ENCODE data around the gene PLEKHO1. TPM values are rescaled to one million over a fixed set of nuclear protein-coding genes. Genes with fewer than 3 reads are reported as not detected.
"Not testable (repeated sequence)": the region's sequence is repeated elsewhere in the genome, so short reads cannot be mapped to it uniquely, and the experiment has no call there.

PLEKHO1 gene
- polyA plus RNA-seq, 3 donors: 48.3 to 60.4 (median 48.4) TPM

DNA sequence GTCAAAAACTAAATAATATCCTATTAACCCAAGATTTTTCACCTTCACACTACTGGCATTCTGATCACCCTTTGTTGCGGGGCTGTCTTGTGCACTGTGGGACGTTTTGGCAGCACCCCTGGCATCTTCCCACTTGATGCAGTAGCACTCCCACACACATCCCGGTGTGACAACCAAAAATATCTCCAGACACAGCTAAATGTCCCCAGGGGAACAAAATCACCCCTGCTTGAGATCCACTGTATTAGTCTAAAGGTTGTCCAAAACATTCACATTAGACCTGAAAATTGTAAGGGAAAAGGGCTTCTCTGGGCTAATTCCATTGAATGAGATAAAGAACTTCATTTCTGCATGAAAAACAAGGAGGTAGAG is 37.8 kb downstream of the PLEKHO1 start:
- no peak for DNase-seq (ENCODE audit: extremely low read depth in 1 of 11, low read depth in 9 of 11, low spot score in 4 of 11)

DNA sequence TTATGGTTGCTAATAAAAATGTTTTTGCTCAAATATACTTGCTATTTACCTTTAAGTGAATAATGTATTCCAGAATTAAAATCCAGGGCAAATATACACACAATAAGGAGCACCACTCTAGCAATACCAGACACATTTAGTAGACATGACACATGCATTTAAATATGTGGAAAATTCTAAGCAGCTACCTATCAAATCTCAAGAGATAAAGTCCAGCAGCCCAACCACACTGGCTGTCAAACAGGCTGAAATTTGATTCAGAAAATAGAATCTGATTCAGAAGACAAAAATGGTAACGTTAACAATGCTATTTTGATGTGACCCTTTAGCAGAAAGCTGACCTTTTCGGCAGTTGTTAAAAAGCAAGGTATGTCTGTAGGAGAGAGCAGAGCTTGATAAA is 42.3 kb downstream of the PLEKHO1 start:
- no peak for DNase-seq (ENCODE audit: extremely low read depth in 1 of 11, low read depth in 9 of 11, low spot score in 4 of 11)

- no peak for DNase-seq (ENCODE audit: extremely low read depth in 1 of 11, low read depth in 9 of 11, low spot score in 4 of 11)
These were observed 44.8 kb downstream of the PLEKHO1 start for GRCh38 chr1:150194381-150195031.

GRCh38 chr1:150196417-150196816 is 46.7 kb downstream of the PLEKHO1 start:
- DNase-seq (ENCODE audit: extremely low read depth in 1 of 11, low read depth in 9 of 11, low spot score in 4 of 11): no peak

DNA sequence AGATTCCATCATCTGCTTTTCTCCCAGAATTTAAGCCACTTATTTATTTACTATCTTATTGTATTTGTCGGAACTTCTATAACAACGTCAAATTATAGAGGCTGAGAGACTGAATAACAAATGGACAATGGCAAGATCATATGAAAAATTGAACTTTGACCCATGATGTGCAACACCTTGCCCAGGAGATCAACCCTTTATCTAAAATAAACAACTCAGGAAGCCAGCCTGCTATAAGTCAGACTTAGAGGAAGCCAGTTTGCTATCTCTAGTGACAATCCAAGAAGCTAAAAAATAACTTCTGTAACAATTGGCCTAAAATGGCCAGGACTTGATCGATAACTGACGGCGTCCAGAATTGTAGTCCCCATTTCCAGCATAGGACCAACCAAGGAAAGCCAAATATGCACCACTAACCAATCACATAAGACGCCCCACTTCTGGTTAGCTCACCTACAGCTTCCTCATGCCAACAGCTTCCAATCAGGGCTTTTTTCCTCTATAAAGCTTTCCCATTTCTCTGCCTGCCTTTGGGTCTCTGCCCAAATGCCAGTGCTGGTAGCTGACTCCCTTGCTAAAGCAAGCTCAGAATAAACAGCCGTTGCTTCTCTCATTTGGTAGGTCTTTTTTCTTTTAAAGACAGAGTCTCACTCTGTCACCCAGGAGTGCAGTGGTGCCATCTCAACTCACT is 57.7 kb downstream of the PLEKHO1 start:
- no peak for DNase-seq (ENCODE audit: extremely low read depth in 1 of 11, low read depth in 9 of 11, low spot score in 4 of 11)

DNA sequence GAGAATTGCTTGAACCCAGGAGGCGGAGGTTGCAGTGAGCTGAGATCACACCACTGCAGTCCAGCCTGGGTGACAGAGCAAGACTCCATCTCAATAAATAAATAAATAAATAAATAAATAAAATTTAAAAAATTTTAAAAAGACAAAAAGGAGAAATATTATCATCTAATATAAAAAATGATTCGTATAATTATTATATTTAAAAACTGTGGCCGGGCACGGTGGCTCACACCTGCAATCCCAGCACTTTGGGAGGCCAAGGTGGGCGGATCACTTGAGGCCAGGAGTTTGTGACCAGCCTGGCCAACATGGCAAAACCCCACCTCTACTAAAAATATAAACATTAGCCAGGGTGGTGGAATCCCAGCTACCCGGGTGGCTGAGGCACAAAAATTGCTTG is 58.7 kb downstream of the PLEKHO1 start:
- DNase-seq (ENCODE audit: extremely low read depth in 1 of 11, low read depth in 9 of 11, low spot score in 4 of 11): not testable (repeated sequence)

Other genes starting within 250 kb of the PLEKHO1 start
- gene SV2A, start 232.1 kb upstream of the PLEKHO1 start, polyA plus RNA-seq (ENCODE audit: insufficient read length in 3 of 3): 1 to 10 TPM; 7.7 to 8.3 (median 7.8) TPM
- gene SF3B4, start 222.1 kb upstream of the PLEKHO1 start, polyA plus RNA-seq (ENCODE audit: insufficient read length in 3 of 3): 10 to 100 TPM; 68.9 to 90.1 (median 87.6) TPM
- 10 to 100 TPM; 26.6 to 42.2 (median 33.5) TPM for gene MTMR11, start 213.0 kb upstream of the PLEKHO1 start, polyA plus RNA-seq (ENCODE audit: insufficient read length in 3 of 3)
- 10 to 100 TPM; 16.2 to 22.1 (median 19.0) TPM for gene OTUD7B, start 139.2 kb upstream of the PLEKHO1 start, polyA plus RNA-seq (ENCODE audit: insufficient read length in 3 of 3)
- gene VPS45, start 82.1 kb upstream of the PLEKHO1 start, polyA plus RNA-seq (ENCODE audit: insufficient read length in 3 of 3): 10 to 100 TPM; 62.8 to 75.7 (median 68.6) TPM
- 100 to 1,000 TPM; 111 to 140 (median 129) TPM for gene ANP32E, start 86.2 kb downstream of the PLEKHO1 start, polyA plus RNA-seq (ENCODE audit: insufficient read length in 3 of 3)
- 1 to 10 TPM; 6.6 to 9.2 (median 8.0) TPM for gene CA14, start 107.9 kb downstream of the PLEKHO1 start, polyA plus RNA-seq (ENCODE audit: insufficient read length in 3 of 3)
- gene APH1A, start 119.1 kb downstream of the PLEKHO1 start, polyA plus RNA-seq (ENCODE audit: insufficient read length in 3 of 3): 100 to 1,000 TPM; 179 to 191 (median 187) TPM
- gene C1orf54, start 122.9 kb downstream of the PLEKHO1 start, polyA plus RNA-seq (ENCODE audit: insufficient read length in 3 of 3): 10 to 100 TPM; 36.1 to 53.0 (median 51.2) TPM
- gene CIART, start 132.6 kb downstream of the PLEKHO1 start, polyA plus RNA-seq (ENCODE audit: insufficient read length in 3 of 3): 10 to 100 TPM in 1 of 3 donors, 1 to 10 TPM in 2; 8.1 to 10.7 (median 8.6) TPM
- gene MRPS21, start 143.9 kb downstream of the PLEKHO1 start, polyA plus RNA-seq (ENCODE audit: insufficient read length in 3 of 3): 10 to 100 TPM; 69.4 to 90.7 (median 85.6) TPM
- 100 to 1,000 TPM in 1 of 3 donors, 10 to 100 TPM in 2; 65.4 to 120 (median 73.3) TPM for gene PRPF3, start 171.6 kb downstream of the PLEKHO1 start, polyA plus RNA-seq (ENCODE audit: insufficient read length in 3 of 3)
- 10 to 100 TPM; 50.0 to 53.6 (median 52.5) TPM for gene RPRD2, start 214.2 kb downstream of the PLEKHO1 start, polyA plus RNA-seq (ENCODE audit: insufficient read length in 3 of 3)